ENCODE results near the gene CCDC12. TPM values are rescaled to one million over a fixed set of nuclear protein-coding genes. Genes with fewer than 3 reads are reported as not detected.

Gene CCDC12
- total and polyA plus RNA-seq, 12 donors = 28.8 to 137 (median 34.2) TPM

DNA sequence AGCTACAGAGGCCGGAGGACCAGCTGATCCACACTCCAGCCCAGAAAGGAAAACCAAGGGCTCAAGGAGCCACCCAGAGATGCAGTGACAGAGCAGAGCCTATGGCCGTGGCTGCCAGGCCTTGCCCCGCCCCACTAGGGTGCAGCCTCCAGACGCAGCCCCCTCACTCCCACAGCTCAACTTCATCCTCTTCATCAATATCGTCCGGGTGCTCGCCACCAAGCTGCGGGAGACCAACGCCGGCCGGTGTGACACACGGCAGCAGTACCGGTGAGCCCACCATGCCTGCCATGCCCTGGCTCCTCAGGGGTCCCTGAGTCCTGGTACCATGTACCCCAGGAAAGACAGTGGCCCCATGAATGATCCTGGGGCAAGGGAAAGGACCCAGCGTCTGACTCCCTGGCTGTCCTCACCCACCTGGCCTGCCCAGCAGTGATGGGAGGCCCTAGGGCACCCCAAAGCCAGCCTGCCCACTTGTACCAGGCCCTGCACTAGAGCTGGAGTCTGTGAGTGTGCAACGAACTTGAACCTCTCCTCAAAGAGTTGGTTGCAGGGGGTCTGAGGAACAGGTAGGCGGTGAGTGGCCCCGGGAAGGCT is 74.9 kb downstream of the CCDC12 start:
- TF ChIP-seq, protein P1, sequence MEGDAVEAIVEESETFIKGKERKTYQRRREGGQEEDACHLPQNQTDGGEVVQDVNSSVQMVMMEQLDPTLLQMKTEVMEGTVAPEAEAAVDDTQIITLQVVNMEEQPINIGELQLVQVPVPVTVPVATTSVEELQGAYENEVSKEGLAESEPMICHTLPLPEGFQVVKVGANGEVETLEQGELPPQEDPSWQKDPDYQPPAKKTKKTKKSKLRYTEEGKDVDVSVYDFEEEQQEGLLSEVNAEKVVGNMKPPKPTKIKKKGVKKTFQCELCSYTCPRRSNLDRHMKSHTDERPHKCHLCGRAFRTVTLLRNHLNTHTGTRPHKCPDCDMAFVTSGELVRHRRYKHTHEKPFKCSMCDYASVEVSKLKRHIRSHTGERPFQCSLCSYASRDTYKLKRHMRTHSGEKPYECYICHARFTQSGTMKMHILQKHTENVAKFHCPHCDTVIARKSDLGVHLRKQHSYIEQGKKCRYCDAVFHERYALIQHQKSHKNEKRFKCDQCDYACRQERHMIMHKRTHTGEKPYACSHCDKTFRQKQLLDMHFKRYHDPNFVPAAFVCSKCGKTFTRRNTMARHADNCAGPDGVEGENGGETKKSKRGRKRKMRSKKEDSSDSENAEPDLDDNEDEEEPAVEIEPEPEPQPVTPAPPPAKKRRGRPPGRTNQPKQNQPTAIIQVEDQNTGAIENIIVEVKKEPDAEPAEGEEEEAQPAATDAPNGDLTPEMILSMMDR (IDR thresholded peaks at IDR 0.05) = no peak
- Histone ChIP-seq H3K4me3 (no peak overlapping the region), H3K27ac (no peak overlapping the region), H3K9me3 (no peaks in the 10 kb centered on the region), H3K4me1 (peaks cover 0 to 23% (median 15%) of the 10 kb centered on the region in 9 donors), H3K36me3 (no peaks in the 10 kb centered on the region), H3K27me3 (peaks cover 0 to 20% (median 11%) of the 10 kb centered on the region in 7 donors)
- DNase-seq = no peak
- intact Hi-C loops (cut with DNase I) = no loop called here
- no peak for ATAC-seq
- WGBS, 2 donors = 95% methylated on average over 17 of the region's 17 CpGs

DNA sequence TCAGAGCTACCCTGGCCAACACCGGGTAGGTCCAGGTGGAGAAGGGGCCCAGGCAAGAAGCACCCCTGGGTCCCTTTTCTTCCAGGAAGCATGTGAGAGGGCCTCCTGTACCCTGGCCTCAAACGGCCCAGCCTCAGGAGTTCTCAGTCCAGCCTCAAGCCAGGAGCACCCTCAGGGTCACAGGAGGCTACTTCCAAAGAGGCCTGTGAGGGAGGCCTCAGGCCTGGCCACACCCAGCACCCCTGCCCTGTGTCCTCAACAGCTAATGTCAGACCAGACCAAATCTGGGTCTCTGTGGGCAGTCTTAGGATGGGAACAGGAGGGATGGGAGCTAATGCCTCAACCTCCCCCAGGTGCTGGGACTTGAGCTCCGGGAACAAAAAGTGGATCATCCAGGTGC is 75.5 kb downstream of the CCDC12 start:
- H3K4me3 ChIP-seq = no peak overlapping the region
- peaks cover 0 to 23% (median 19%) of the 10 kb centered on the region in 9 donors for H3K4me1 ChIP-seq
- TF ChIP-seq, protein P1 (IDR thresholded peaks at IDR 0.05) = no peak
- H3K36me3 ChIP-seq = no peaks in the 10 kb centered on the region
- H3K27me3 ChIP-seq = peaks cover 0 to 20% (median 11%) of the 10 kb centered on the region in 7 donors
- WGBS, 2 donors = 83 to 97% methylated on average over 3 of the region's 3 CpGs
- no peak overlapping the region for H3K27ac ChIP-seq
- intact Hi-C loops (cut with DNase I) = no loop called here
- H3K9me3 ChIP-seq = no peaks in the 10 kb centered on the region
- no peak for DNase-seq
- ATAC-seq = no peak

DNA sequence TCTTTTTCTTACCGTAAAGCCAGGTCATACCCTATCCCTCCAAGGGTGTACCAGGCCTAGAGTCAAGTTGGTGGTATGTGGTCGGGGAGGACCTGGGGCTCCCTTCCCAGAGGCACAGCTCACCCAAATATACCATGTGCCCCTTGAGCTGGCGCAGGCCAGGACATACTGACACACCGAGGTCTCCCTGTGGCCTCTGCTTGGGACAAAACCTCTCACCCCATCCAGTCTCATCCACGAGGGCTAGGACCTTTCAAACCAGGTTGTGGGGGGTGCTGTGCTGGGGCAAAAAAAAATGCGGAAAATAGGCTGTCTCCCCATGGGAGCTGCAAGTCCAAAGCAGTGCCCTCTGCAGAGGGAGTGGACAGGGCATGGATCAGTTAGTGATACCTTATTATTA is 76.2 kb downstream of the CCDC12 start:
- DNase-seq (no peak), ATAC-seq (no peak)

DNA sequence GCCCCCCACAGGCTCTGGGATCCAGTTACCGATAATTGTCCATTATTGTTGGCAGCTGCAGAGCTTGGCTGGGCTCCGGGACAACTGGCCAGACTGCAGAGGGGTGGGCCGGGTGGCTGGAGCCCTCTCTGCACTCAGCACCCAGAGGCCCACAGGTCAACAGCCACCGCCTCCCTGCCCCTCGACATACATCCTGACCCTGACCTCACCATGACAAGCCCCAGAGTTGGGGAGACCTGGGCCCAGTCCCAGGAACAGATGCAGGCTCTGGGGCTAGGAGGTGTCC is 76.6 kb downstream of the CCDC12 start:
- Histone ChIP-seq H3K4me1 (peaks cover 0 to 27% (median 19%) of the 10 kb centered on the region in 9 donors), H3K36me3 (no peaks in the 10 kb centered on the region), H3K4me3 (no peak overlapping the region), H3K27me3 (peaks cover 0 to 20% (median 11%) of the 10 kb centered on the region in 7 donors), H3K9me3 (no peaks in the 10 kb centered on the region), H3K27ac (no peak overlapping the region)
- DNase-seq (no peak), ATAC-seq (peak in 1 of 8 donors; percentile 10)
- TF ChIP-seq, protein P1 (IDR thresholded peaks at IDR 0.05) = no peak
- intact Hi-C loops (cut with DNase I) = no loop called here
- 60 to 71% methylated on average over 5 of the region's 5 CpGs for WGBS, 2 donors

More for the DNA sequence above, 76.2 kb downstream of the CCDC12 start:
- Histone ChIP-seq H3K9me3 (no peaks in the 10 kb centered on the region), H3K4me1 (peaks cover 0 to 23% (median 19%) of the 10 kb centered on the region in 9 donors), H3K27ac (no peak overlapping the region), H3K4me3 (no peak overlapping the region), H3K27me3 (peaks cover 0 to 20% (median 11%) of the 10 kb centered on the region in 7 donors), H3K36me3 (no peaks in the 10 kb centered on the region)
- TF ChIP-seq, protein P1 (IDR thresholded peaks at IDR 0.05) = no peak
- WGBS, 2 donors = 88 to 96% methylated on average over 6 of the region's 6 CpGs
- intact Hi-C loops (cut with DNase I) = no loop called here
